ENCODE measurements around the gene RANBP3. TPM values are rescaled to one million over a fixed set of nuclear protein-coding genes. Genes with fewer than 3 reads are reported as not detected.
A peak's percentile ranks its signal among the peaks of the same experiment; 100 is the strongest.

Gene RANBP3
- total and polyA plus RNA-seq, 7 experiments from 2014 or later: 7.0 to 104 (median 92.0) TPM

GRCh38 chr19:5971714-5972354 is 6.1 kb downstream of the RANBP3 start:
- POLR2A ChIA-PET: interaction anchor here (0.6 to 2.7 kb wide), 4 partner anchors 10 to 68 kb away, joined by 3 to 12 read pairs (median 8); partner anchors contain the start of gene NDUFA11
- Mint-ChIP-seq H3K4me1 (peaks cover 55 to 96% (median 91%) of the 10 kb centered on the region in 7 donors), H3K27ac (peak overlapping the region in 8 of 9 donors; percentile 25 to 81 (median 49)), H3K36me3 (peaks cover 3 to 16% (median 5%) of the 10 kb centered on the region in 5 donors), H3K9me3 (no peaks in the 10 kb centered on the region), H3K27me3 (no peaks in the 10 kb centered on the region), H3K4me3 (peak overlapping the region in 5 of 10 donors; percentile 16 to 50 (median 41))
- Histone ChIP-seq H3K4me3 (ENCODE audit: low read length) (no peak overlapping the region), H3K27ac (ENCODE audit: low read depth, low read length) (no peak overlapping the region), H3K9me3 (ENCODE audit: control insufficient read depth in 2 of 3, low read length in 3 of 3) (no peaks in the 10 kb centered on the region), H3K27me3 (ENCODE audit: control insufficient read depth in 2 of 2, insufficient read depth in 2 of 2, low read length in 2 of 2) (no peaks in the 10 kb centered on the region), H3K36me3 (ENCODE audit: control insufficient read depth in 2 of 3, insufficient read depth in 3 of 3, low read length in 3 of 3) (peaks cover 0 to 34% (median 5%) of the 10 kb centered on the region in 3 experiments), H3K4me1 (ENCODE audit: control insufficient read depth in 2 of 2, insufficient read depth in 2 of 2, low read length in 2 of 2) (peaks cover 43 to 65% of the 10 kb centered on the region in 2 donors)
- ATAC-seq (no peak), DNase-seq (no peak)
- CTCF ChIA-PET: interaction anchor here (0.9 to 1.6 kb wide), 4 partner anchors 10 to 50 kb away, joined by 3 to 7 read pairs (median 4); no protein-coding TSS in a partner anchor
- intact Hi-C loops (cut with micrococcal nuclease): loop anchor here in 1 of 2 donors (10.0 kb wide), 1 partner anchor 763 kb away; the partner anchor contains the start of genes GPR108 and TRIP10

- DNase-seq (no peak), ATAC-seq (no peak)
- Mint-ChIP-seq H3K9me3 (no peaks in the 10 kb centered on the region), H3K36me3 (peaks cover 0 to 9% (median 6%) of the 10 kb centered on the region in 5 donors), H3K4me3 (no peak overlapping the region), H3K4me1 (peaks cover 53 to 96% (median 90%) of the 10 kb centered on the region in 7 donors), H3K27me3 (no peaks in the 10 kb centered on the region), H3K27ac (peak overlapping the region in 8 of 9 donors; percentile 41 to 88 (median 68))
- Histone ChIP-seq H3K9me3 (ENCODE audit: control insufficient read depth in 2 of 3, low read length in 3 of 3) (no peaks in the 10 kb centered on the region), H3K27ac (ENCODE audit: low read depth, low read length) (peak overlapping the region; percentile 53), H3K4me1 (ENCODE audit: control insufficient read depth in 2 of 2, insufficient read depth in 2 of 2, low read length in 2 of 2) (peaks cover 25 to 63% of the 10 kb centered on the region in 2 donors), H3K4me3 (ENCODE audit: low read length) (no peak overlapping the region), H3K36me3 (ENCODE audit: control insufficient read depth in 2 of 3, insufficient read depth in 3 of 3, low read length in 3 of 3) (peaks cover 4 to 23% (median 5%) of the 10 kb centered on the region in 3 experiments), H3K27me3 (ENCODE audit: control insufficient read depth in 2 of 2, insufficient read depth in 2 of 2, low read length in 2 of 2) (no peaks in the 10 kb centered on the region)
- ChIA-PET POLR2A (no interaction called here), CTCF (no interaction called here)
- intact Hi-C loops (cut with micrococcal nuclease): loop anchor here (5.0 kb wide), 2 partner anchors 53 to 167 kb away; no protein-coding TSS in a partner anchor
Observed at GRCh38 chr19:5969476-5969875, 8.5 kb downstream of the RANBP3 start.

- Histone ChIP-seq H3K36me3 (ENCODE audit: control insufficient read depth in 2 of 3, insufficient read depth in 3 of 3, low read length in 3 of 3) (peaks cover 3 to 15% (median 4%) of the 10 kb centered on the region in 3 experiments), H3K4me1 (ENCODE audit: control insufficient read depth in 2 of 2, insufficient read depth in 2 of 2, low read length in 2 of 2) (peaks cover 32 to 63% of the 10 kb centered on the region in 2 donors), H3K27me3 (ENCODE audit: control insufficient read depth in 2 of 2, insufficient read depth in 2 of 2, low read length in 2 of 2) (no peaks in the 10 kb centered on the region), H3K27ac (ENCODE audit: low read depth, low read length) (peak overlapping the region; percentile 53), H3K9me3 (ENCODE audit: control insufficient read depth in 2 of 3, low read length in 3 of 3) (no peaks in the 10 kb centered on the region), H3K4me3 (ENCODE audit: low read length) (no peak overlapping the region)
- intact Hi-C loops (cut with micrococcal nuclease): loop anchor here (1.0 to 5.0 kb wide), 5 partner anchors 10 to 166 kb away; partner anchors contain the start of gene RANBP3 (in 2 of the 2)
- DNase-seq (no peak), ATAC-seq (peak; percentile 9)
- POLR2A ChIA-PET: interaction anchor here (0.6 to 3.7 kb wide), 4 partner anchors 9 to 165 kb away, joined by 3 to 26 read pairs (median 17); partner anchors contain the start of genes NDUFA11, RANBP3 and VMAC
- Mint-ChIP-seq H3K27ac (peak overlapping the region; percentile 7 to 92 (median 84)), H3K36me3 (peaks cover 0 to 9% (median 8%) of the 10 kb centered on the region in 5 donors), H3K4me1 (peaks cover 55 to 97% (median 90%) of the 10 kb centered on the region in 7 donors), H3K4me3 (peak overlapping the region in 8 of 10 donors; percentile 1 to 81 (median 48)), H3K27me3 (no peaks in the 10 kb centered on the region), H3K9me3 (no peaks in the 10 kb centered on the region)
- CTCF ChIA-PET: interaction anchor here (0.9 to 5.2 kb wide), 16 partner anchors 9 to 229 kb away, joined by 3 to 41 read pairs (median 4); partner anchors contain the start of gene RANBP3
Observed at GRCh38 chr19:5968431-5969373, 9.2 kb downstream of the RANBP3 start.

GRCh38 chr19:5967994-5968430 is 9.9 kb downstream of the RANBP3 start:
- Histone ChIP-seq H3K36me3 (ENCODE audit: control insufficient read depth in 2 of 3, insufficient read depth in 3 of 3, low read length in 3 of 3) (peaks cover 0 to 8% (median 4%) of the 10 kb centered on the region in 3 experiments), H3K9me3 (ENCODE audit: control insufficient read depth in 2 of 3, low read length in 3 of 3) (no peaks in the 10 kb centered on the region), H3K4me3 (ENCODE audit: low read length) (no peak overlapping the region), H3K27ac (ENCODE audit: low read depth, low read length) (peak overlapping the region; percentile 53), H3K27me3 (ENCODE audit: control insufficient read depth in 2 of 2, insufficient read depth in 2 of 2, low read length in 2 of 2) (no peaks in the 10 kb centered on the region), H3K4me1 (ENCODE audit: control insufficient read depth in 2 of 2, insufficient read depth in 2 of 2, low read length in 2 of 2) (peaks cover 37 to 66% of the 10 kb centered on the region in 2 donors)
- POLR2A ChIA-PET: interaction anchor here (0.6 to 3.7 kb wide), 7 partner anchors 10 to 1374 kb away, joined by 3 to 26 read pairs (median 5); partner anchors contain the start of genes NDUFA11, RANBP3 and VMAC
- Mint-ChIP-seq H3K27me3 (no peaks in the 10 kb centered on the region), H3K36me3 (peaks cover 0 to 9% (median 8%) of the 10 kb centered on the region in 5 donors), H3K4me3 (peak overlapping the region; percentile 33 to 84 (median 64)), H3K4me1 (peaks cover 56 to 97% (median 90%) of the 10 kb centered on the region in 7 donors), H3K27ac (peak overlapping the region; percentile 3 to 92 (median 84)), H3K9me3 (no peaks in the 10 kb centered on the region)
- DNase-seq (peak in 8 of 9 donors; percentile 37 to 63 (median 56)), ATAC-seq (peak; percentile 82)
- CTCF ChIA-PET: interaction anchor here (0.7 to 5.2 kb wide), 18 partner anchors 9 to 230 kb away, joined by 3 to 41 read pairs (median 4); partner anchors contain the start of genes RANBP3 and VMAC
- intact Hi-C loops (cut with micrococcal nuclease): loop anchor here (1.0 to 5.0 kb wide), 5 partner anchors 10 to 166 kb away; partner anchors contain the start of gene RANBP3 (in 2 of the 2)

GRCh38 chr19:5967571-5967970 is 10.4 kb downstream of the RANBP3 start:
- H3K27me3 ChIP-seq (ENCODE audit: control insufficient read depth in 2 of 2, insufficient read depth in 2 of 2, low read length in 2 of 2): no peaks in the 10 kb centered on the region
- intact Hi-C loops (cut with micrococcal nuclease): loop anchor here (5.0 kb wide), 2 partner anchors 55 to 165 kb away; no protein-coding TSS in a partner anchor
- DNase-seq: no peak
- H3K4me1 ChIP-seq (ENCODE audit: control insufficient read depth in 2 of 2, insufficient read depth in 2 of 2, low read length in 2 of 2): peaks cover 41 to 68% of the 10 kb centered on the region in 2 donors
- peak overlapping the region in 9 of 10 donors; percentile 25 to 84 (median 63) for H3K4me3 Mint-ChIP-seq
- peak overlapping the region; percentile 3 to 92 (median 84) for H3K27ac Mint-ChIP-seq
- no peak for ATAC-seq
- H3K36me3 Mint-ChIP-seq: peaks cover 0 to 9% (median 8%) of the 10 kb centered on the region in 5 donors
- ChIA-PET POLR2A (interaction anchor here (0.6 to 3.7 kb wide), 7 partner anchors 10 to 1374 kb away, joined by 3 to 26 read pairs (median 5); partner anchors contain the start of genes NDUFA11, RANBP3 and VMAC), CTCF (interaction anchor here (0.7 to 5.2 kb wide), 18 partner anchors 9 to 230 kb away, joined by 3 to 41 read pairs (median 4); partner anchors contain the start of genes RANBP3 and VMAC)
- no peaks in the 10 kb centered on the region for H3K9me3 ChIP-seq (ENCODE audit: control insufficient read depth in 2 of 3, low read length in 3 of 3)
- peaks cover 0 to 6% (median 4%) of the 10 kb centered on the region in 3 experiments for H3K36me3 ChIP-seq (ENCODE audit: control insufficient read depth in 2 of 3, insufficient read depth in 3 of 3, low read length in 3 of 3)
- H3K27me3 Mint-ChIP-seq: no peaks in the 10 kb centered on the region
- no peaks in the 10 kb centered on the region for H3K9me3 Mint-ChIP-seq
- H3K4me1 Mint-ChIP-seq: peaks cover 59 to 98% (median 92%) of the 10 kb centered on the region in 7 donors
- no peak overlapping the region for H3K4me3 ChIP-seq (ENCODE audit: low read length)
- H3K27ac ChIP-seq (ENCODE audit: low read depth, low read length): peak overlapping the region; percentile 53

Measured in naive thymus-derived CD4-positive, alpha-beta T cell (primary cell).